HUES48 (cell line): ENCODE measurements around the gene MGARP.

Experiments used
- H3K27ac ChIP-seq: one replicate; pipeline ENCODE4 v1.7.0; 2013; ENCODE audit warnings: low read depth, low read length, inconsistent platforms
- H3K27me3 ChIP-seq: 2 replicates; pipeline ENCODE4 v1.6.1; 2013; ENCODE audit warnings: mild to moderate bottlenecking, low read length; ENCODE audit not compliant: control insufficient read depth, insufficient read depth
- H3K36me3 ChIP-seq: 2 replicates; pipeline ENCODE4 v1.6.1; 2013; ENCODE audit warnings: low read length; ENCODE audit not compliant: control insufficient read depth, insufficient read depth
- H3K4me1 ChIP-seq: 2 replicates; pipeline ENCODE4 v1.6.1; 2013; ENCODE audit warnings: mild to moderate bottlenecking, low read length; ENCODE audit not compliant: control insufficient read depth, insufficient read depth
- H3K4me3 ChIP-seq: 2 replicates; pipeline ENCODE4 v1.5.1; 2013; ENCODE audit warnings: mild to moderate bottlenecking, low read depth, low read length
- H3K9ac ChIP-seq: 2 replicates; pipeline ENCODE4 v1.6.1; 2013; ENCODE audit warnings: mild to moderate bottlenecking, low read depth, low read length, moderate library complexity
- H3K9me3 ChIP-seq: 2 replicates; pipeline ENCODE4 v1.6.1; 2013; ENCODE audit warnings: low read length; ENCODE audit not compliant: control insufficient read depth, insufficient read depth

Gene MGARP

DNA sequence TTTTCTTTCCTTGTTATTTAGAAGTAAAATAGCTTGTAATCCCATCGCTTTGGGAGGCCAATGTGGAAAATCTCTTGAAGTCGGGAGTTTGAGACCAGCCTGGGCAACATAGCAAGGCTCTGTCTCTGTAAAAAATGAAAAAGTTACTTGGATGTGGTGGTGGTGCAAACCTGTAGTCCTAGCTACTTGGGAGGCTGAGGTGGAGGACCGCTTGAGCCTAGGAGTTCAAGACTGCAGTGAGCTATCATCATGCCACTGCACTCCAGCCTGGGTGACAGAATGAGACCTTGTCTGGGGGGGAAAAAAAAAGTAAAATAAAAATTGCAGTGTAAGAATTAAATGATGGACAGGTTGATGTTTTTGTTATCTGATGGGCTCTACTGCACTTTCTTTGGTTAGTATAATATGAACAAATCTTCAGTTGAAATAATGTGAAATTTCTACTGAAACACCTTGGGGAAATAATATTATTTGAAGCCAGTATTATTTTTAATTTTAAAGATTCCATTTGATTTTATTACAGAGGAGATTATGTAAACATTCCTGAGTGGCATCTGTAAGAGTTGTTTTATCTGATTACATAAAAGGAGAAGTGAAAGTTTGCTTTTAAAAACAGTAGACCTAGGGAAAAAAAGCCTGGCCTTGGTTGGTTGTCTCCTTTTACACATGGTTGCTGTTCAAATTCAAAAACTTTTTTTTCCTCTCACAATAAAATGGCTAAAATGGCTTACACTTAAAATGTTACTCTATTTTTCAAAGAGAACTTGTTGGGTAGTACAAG, 32.7 kb upstream of the MGARP start:
- H3K36me3 ChIP-seq, result peaks cover 9% of the 10 kb centered on the region
- peaks cover 22% of the 10 kb centered on the region for H3K4me1 ChIP-seq
- H3K9me3 ChIP-seq, result no peaks in the 10 kb centered on the region
- no peak overlapping the region for H3K27ac ChIP-seq
- no peak overlapping the region for H3K9ac ChIP-seq
- H3K4me3 ChIP-seq, result no peak overlapping the region
- H3K27me3 ChIP-seq, result no peaks in the 10 kb centered on the region

DNA sequence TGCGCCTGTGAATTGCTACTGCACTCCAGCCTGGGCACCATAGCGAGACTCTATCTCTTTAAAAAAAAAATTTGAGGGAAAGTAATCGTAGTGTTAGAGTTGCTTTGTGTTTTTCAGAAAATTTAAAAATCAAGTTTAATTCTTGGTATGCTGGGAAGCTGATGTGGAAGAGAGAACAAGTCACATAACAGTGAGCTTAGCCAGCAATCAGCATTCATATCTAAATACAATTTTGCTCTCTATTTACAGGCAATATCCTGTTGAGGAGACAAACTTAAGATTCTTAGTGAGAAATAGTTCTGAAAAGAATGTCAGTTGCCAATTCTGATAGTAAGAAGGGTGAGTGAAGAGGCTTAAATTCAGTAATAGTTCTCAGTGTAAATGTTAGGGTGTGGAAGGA, 31.9 kb upstream of the MGARP start:
- H3K27me3 ChIP-seq, result no peaks in the 10 kb centered on the region
- peaks cover 5% of the 10 kb centered on the region; the same call in 1 of the 2 replicates for H3K36me3 ChIP-seq
- peaks cover 22% of the 10 kb centered on the region for H3K4me1 ChIP-seq
- no peak overlapping the region for H3K9ac ChIP-seq
- H3K9me3 ChIP-seq, result no peaks in the 10 kb centered on the region
- no peak overlapping the region for H3K4me3 ChIP-seq
- no peak overlapping the region for H3K27ac ChIP-seq

DNA sequence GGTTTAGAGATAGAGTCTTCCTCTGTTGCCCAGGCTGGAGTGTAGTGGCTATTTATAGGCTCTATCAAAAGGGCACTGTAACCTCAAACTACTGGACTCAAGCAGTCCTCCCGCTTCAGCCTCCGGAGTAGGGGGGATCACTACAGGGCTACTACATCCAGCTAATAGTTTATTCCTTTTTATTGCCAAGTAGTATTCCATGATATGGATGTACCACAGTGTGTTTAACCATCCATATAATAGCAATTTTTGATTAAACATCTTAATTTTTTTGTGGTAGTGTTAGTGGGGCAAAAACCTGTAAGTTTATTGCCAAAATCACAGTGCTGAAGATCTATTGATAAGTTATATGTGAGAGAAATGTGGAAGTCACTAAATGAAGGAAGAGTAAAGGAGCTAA, 24.9 kb upstream of the MGARP start:
- Histone ChIP-seq H3K27ac (no peak overlapping the region), H3K27me3 (no peaks in the 10 kb centered on the region), H3K4me3 (no peak overlapping the region), H3K4me1 (peaks cover 5% of the 10 kb centered on the region; the same call in 1 of the 2 replicates), H3K36me3 (peaks cover 25% of the 10 kb centered on the region), H3K9me3 (0 out of 2 replicates have a peak, but pooled peaks cover 10% of the 10 kb centered on the region), H3K9ac (no peak overlapping the region)

DNA sequence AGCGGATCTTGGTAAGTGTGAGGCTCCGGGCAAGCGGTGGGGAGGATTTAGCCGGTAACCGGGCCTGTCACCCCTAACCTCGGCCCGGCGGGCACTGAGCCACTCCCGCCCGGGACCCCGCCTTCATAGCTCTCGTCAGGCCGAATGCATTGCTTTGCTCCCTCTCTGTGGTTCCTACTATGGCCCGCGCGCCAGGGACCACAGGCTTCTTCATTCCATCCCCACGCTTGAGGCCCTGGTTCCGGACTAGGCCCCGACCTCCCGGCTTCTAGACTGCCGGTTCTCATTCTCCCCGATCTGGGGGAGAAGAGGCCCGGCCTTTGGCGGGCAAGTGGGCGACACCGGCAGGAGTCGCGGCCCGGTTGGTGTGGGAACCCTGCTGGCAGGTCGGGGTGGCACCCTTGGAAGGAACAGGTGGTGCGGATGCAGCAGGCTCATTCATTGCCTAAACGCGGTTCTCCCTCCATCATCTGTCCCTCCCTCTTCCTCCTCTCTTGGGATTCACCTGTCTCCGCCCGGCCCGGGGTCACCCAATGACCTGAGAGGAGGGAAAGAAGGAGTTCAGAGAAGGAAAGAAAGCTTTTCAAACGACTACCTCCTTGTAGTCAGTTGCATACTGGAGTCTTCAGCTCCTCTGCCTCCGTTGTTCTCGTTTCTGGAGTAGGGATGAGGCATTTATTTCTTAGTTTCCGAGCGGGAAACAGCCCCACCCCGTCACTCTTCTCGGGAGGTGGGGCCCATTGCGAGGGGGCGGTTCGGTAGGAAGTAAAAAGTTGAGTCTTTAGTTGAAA, 22.0 kb upstream of the MGARP start, which contains the start of gene NDUFC1:
NDUFC1 (minus strand) TSS at position 657 of the 791 bp plus-strand sequence. CDS start 6,679 bp downstream, outside the sequence.
- H3K27me3 ChIP-seq, result no peaks in the 10 kb centered on the region
- H3K4me3 ChIP-seq, result peak within 1 kb of the TSS; percentile 81
- H3K4me1 ChIP-seq, result peaks cover 7% of the 10 kb centered on the region; the same call in 1 of the 2 replicates
- H3K9ac ChIP-seq, result peak within 1 kb of the TSS; percentile 88
- 0 out of 2 replicates have a peak, but pooled peaks cover 10% of the 10 kb centered on the region for H3K9me3 ChIP-seq
- H3K27ac ChIP-seq, result peak within 1 kb of the TSS; percentile 94
- H3K36me3 ChIP-seq, result peaks cover 20% of the 10 kb centered on the region

DNA sequence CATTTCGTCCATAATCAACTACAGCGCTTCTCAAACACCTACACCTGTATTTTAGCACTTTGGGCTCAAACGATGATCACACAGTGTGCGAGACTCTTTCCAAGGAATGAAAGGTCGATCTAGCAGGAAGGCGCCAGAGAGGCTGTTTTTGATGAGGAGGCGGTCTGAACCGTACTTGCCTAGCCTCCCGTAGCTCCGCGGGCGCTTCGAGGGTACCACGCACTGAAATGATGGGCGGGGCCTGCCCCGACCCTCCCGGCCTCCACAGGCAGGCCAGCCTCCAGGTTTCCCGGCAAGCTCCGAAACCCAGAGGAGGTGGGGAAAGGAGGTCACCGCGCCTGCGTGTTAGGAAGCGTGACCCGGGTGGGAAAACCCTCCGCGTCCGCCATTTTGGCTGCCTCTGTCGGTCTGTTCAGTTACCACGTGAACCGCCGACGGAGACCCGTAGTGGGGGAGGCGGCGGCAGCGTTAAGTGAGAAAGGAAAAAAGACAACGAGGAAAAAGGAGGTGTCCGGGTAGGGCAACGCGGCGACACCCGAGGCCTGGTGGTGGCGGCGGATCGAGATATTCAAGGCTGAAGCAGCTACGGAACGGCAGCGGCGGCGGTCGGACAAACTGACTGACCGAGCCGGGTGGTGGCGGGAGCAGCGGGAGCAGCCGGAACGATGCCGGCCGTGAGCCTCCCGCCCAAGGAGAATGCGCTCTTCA, 21.2 kb upstream of the MGARP start, which contains the start of gene NAA15:
NAA15 (plus strand) TSS at position 393 of the 708 bp plus-strand sequence; CDS start at position 666, 273 bp downstream.
- Histone ChIP-seq H3K27ac (peak within 1 kb of the TSS; percentile 94), H3K9ac (peak within 1 kb of the TSS; percentile 88), H3K4me1 (peaks cover 7% of the 10 kb centered on the region; the same call in 1 of the 2 replicates), H3K36me3 (peaks cover 20% of the 10 kb centered on the region), H3K27me3 (no peaks in the 10 kb centered on the region), H3K4me3 (peak within 1 kb of the TSS; percentile 81), H3K9me3 (0 out of 2 replicates have a peak, but pooled peaks cover 10% of the 10 kb centered on the region)

DNA sequence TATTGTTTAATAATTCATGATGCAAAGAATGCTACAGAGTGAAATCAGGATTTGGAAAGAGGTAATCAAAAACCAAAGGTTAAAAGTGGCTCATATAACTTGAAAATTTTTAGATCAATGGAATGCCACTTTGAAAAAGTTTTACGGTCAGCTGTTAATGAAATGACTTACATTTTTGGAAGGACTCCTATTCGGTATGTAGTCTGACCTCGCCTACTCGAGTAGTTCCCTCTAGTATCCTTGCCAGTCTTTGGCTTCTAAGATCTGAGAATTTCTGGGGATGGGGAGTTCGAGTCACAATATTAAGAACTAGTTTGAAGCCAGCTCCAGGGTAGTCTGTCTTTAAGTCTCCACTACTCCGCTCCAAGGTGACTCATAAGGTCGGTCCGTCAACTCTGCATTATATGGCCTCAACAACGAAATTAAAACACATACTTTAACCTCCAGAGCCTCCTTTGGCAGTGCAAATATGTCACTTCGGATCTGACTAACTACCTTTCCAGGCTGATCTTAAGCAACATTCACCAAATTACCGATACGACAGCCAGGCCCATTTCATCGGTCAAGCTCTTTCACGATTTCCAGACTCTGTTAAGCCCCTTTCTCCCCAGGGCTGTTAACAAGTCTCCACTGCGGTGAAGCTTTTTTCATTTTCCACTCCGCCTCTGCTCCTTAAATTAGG, 20.5 kb upstream of the MGARP start:
- H3K4me1 ChIP-seq, result peaks cover 12% of the 10 kb centered on the region
- H3K27me3 ChIP-seq, result no peaks in the 10 kb centered on the region
- H3K4me3 ChIP-seq, result peak overlapping the region; percentile 81
- H3K9ac ChIP-seq, result peak overlapping the region; percentile 76
- H3K9me3 ChIP-seq, result 0 out of 2 replicates have a peak, but pooled peaks cover 10% of the 10 kb centered on the region
- H3K27ac ChIP-seq, result peak overlapping the region; percentile 94
- H3K36me3 ChIP-seq, result peaks cover 15% of the 10 kb centered on the region

DNA sequence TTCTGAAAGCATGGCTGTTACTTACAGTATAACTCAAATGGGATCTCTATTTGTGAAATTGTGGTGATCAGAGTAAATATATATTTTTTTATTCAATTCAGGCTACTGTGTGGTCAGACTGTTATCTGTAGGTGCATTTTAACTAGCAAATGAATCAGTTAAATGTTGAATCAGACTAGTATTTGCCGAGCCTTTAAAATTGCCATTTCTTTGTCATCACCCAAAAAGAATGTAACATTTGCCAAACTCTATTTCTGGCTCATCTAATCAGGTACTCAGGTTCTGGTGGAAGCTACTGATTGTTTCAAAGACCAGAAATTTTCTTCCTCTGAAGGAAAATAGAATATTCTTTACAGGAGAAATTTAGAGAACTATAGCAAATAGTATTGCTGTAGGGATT, 19.5 kb upstream of the MGARP start:
- Histone ChIP-seq H3K4me3 (peak overlapping the region; percentile 81), H3K4me1 (peaks cover 12% of the 10 kb centered on the region)

DNA sequence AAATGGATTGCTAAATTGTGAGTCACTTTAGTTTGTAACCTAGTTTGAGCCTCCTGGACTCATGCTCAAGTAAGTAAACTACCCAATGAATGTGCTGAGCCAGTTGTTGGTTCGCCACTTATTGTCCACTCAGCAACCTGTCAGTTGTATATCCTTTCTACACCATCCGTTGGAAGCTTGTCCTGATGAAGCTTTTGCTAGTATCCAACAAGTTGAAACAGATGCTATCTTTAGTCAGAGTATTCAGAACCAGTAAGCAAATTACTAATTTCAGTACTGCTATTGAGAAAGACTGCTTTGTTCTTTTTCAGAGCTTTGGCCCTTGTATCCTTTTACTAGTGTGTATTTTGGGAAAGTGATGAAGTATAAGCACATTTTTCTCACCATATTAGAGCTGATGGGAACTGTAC, 17.0 kb upstream of the MGARP start:
- peaks cover 12% of the 10 kb centered on the region for H3K4me1 ChIP-seq
- peaks cover 18% of the 10 kb centered on the region for H3K36me3 ChIP-seq
- no peak overlapping the region for H3K27ac ChIP-seq
- no peak overlapping the region for H3K4me3 ChIP-seq
- H3K9ac ChIP-seq, result no peak overlapping the region
- H3K9me3 ChIP-seq, result no peaks in the 10 kb centered on the region
- H3K27me3 ChIP-seq, result no peaks in the 10 kb centered on the region

More for the DNA sequence above, 19.5 kb upstream of the MGARP start:
- Histone ChIP-seq H3K9ac (no peak overlapping the region), H3K27me3 (no peaks in the 10 kb centered on the region), H3K27ac (no peak overlapping the region), H3K36me3 (peaks cover 4% of the 10 kb centered on the region; the same call in 1 of the 2 replicates), H3K9me3 (0 out of 2 replicates have a peak, but pooled peaks cover 3% of the 10 kb centered on the region)

DNA sequence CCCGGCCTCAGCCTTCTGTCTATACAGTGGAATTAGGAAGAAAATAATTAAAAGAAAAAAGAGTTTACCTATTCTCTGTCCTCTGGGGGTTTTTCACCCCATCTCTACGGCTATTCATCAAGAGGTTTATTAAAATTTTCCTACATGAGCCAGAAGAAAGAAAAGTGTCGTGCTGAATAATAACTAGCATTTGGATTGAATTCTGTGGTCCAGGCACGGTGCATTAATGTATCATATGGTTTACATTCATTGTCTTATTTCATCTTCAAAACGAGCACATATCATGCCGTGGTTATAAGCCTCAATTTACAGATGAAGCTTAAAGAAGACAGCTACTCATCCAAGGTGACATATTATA, 15.9 kb upstream of the MGARP start:
- no peak overlapping the region for H3K27ac ChIP-seq

More for the DNA sequence above, 15.9 kb upstream of the MGARP start:
- Histone ChIP-seq H3K4me1 (peaks cover 12% of the 10 kb centered on the region), H3K4me3 (peak overlapping the region; percentile 77), H3K9me3 (no peaks in the 10 kb centered on the region), H3K9ac (no peak overlapping the region), H3K27me3 (no peaks in the 10 kb centered on the region), H3K36me3 (peaks cover 23% of the 10 kb centered on the region)
